Suprapubic skin (tissue), 4 donors: ENCODE measurements around the gene KCTD17. TPM values are rescaled to one million over a fixed set of nuclear protein-coding genes. Genes with fewer than 3 reads are reported as not detected.
"Not testable (repeated sequence)": the region's sequence is repeated elsewhere in the genome, so short reads cannot be mapped to it uniquely, and the experiment has no call there.

Experiments used
- DNase-seq, 2 donors: peaks; one replicate each; pipeline ENCODE4 v3.0.0-alpha.2; 2019; ENCODE audit warnings: low spot score in 2 of 2
- H3K27ac ChIP-seq: fragments of 200-600 bp; sonication (generic); one replicate; pipeline ENCODE4 v1.5.1; 2019
- H3K27me3 ChIP-seq: fragments of 200-600 bp; sonication (generic); one replicate; pipeline ENCODE4 v1.5.1; 2019
- H3K36me3 ChIP-seq: fragments of 200-600 bp; sonication (generic); one replicate; pipeline ENCODE4 v1.5.1; 2019
- H3K4me1 ChIP-seq: fragments of 200-600 bp; sonication (generic); one replicate; pipeline ENCODE4 v1.5.1; 2019
- H3K4me3 ChIP-seq: fragments of 200-600 bp; sonication (generic); one replicate; pipeline ENCODE4 v1.5.1; 2019; ENCODE audit warnings: mild to moderate bottlenecking
- H3K9me3 ChIP-seq: fragments of 200-600 bp; sonication (generic); one replicate; pipeline ENCODE4 v1.5.1; 2019
- EP300 ChIP-seq: sonication (generic); formaldehyde crosslinking; IDR thresholded peaks from one replicate; pipeline ENCODE4 v1.6.1; 2017; ENCODE audit warnings: antibody characterized with exemption
- POLR2A ChIP-seq, 2 donors: fragments of 450-650 bp; IDR thresholded peaks; one replicate each; pipeline ENCODE4 v1.6.1; 2017; ENCODE audit warnings: antibody characterized with exemption in 2 of 2, mild to moderate bottlenecking in 2 of 2, moderate library complexity in 2 of 2
- POLR2AphosphoS5 ChIP-seq, 3 donors: sonication (generic); formaldehyde crosslinking; IDR thresholded peaks; one replicate each; pipeline ENCODE4 v1.6.1; 2017; ENCODE audit warnings: antibody characterized with exemption in 3 of 3
- WGBS: methylation state at CpG from one replicate; pipeline ENCODE4 v1.1.5; 2018; 5-methylcytosine and 5-hydroxymethylcytosine counted together
- total RNA-seq, 4 donors: library from RNA; depleted of rRNA; stranded (reverse); fragments of >200 nt; gene quantifications; one replicate each; pipeline ENCODE4 v1.1.0, GENCODE V29; 2016
- TF ChIP-seq, protein P1 (sequence below), 2 donors: fragments of 200-600 bp in 1 of 2; fragments of 450-650 bp in 1 of 2; sonication (generic) in 1 of 2; IDR thresholded peaks; one replicate each; pipeline ENCODE4 v1.5.1; 2016 to 2019; ENCODE audit warnings: antibody characterized with exemption in 2 of 2, mild to moderate bottlenecking in 1 of 2, moderate library complexity in 1 of 2

The KCTD17 gene
- total RNA-seq, 4 donors from 2014 or later = 25.0 to 67.0 (median 35.7) TPM

DNA sequence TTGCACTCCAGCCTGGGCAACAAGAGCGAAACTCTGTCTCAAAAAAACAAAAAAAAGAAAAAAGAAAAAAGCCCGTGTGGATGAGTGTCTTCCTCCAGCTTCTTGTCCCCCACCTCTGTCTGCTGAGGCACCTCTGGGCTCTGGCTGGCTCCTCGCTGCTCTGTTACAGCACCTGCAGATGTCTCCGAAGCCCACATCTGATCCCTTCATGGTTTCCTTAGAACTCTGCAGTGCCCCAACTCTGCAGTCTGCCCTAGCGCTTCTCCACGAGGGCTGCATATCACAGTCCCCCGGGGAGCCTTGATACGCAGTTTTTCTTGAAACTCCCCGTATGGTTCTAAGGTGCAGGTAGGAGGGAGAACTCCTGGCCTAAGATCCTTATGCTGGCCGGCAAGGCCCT is 15.9 kb downstream of the KCTD17 start:
- TF ChIP-seq POLR2AphosphoS5 (IDR thresholded peaks at IDR 0.05) (no peak), EP300 (no peak)
- peaks cover 39% of the 10 kb centered on the region for H3K27me3 ChIP-seq
- no peak for DNase-seq

DNA sequence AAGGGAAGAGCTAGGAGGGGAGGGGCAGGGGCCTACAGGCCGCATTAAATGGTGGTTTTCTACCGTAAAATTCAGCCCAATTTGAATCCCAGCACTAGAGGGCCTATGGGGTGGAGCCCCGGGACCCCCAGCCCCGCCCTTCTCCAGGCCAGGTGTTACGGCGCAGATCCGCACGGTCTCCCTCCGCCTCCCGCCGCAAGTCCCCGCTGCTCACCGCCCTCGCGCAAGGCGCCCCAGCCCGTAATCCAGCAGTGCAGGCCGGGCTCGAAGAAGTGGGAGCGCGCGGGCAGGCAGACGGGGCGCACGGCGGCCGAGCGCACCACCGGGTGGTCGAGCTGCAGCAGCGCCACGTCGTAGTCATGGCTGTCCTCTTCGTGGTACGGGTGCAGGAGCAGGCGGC is 17.3 kb downstream of the KCTD17 start:
- Histone ChIP-seq H3K36me3 (no peaks in the 10 kb centered on the region), H3K27me3 (peaks cover 41% of the 10 kb centered on the region), H3K4me1 (peaks cover 4% of the 10 kb centered on the region), H3K27ac (no peak overlapping the region), H3K4me3 (no peak overlapping the region), H3K9me3 (no peaks in the 10 kb centered on the region)
- DNase-seq = no peak
- WGBS = no CpG with 5 or more reads among the region's 36 CpGs
- TF ChIP-seq POLR2AphosphoS5 (IDR thresholded peaks at IDR 0.05) (no peak), POLR2A (IDR thresholded peaks at IDR 0.05) (no peak), EP300 (no peak)
- TF ChIP-seq, protein P1, sequence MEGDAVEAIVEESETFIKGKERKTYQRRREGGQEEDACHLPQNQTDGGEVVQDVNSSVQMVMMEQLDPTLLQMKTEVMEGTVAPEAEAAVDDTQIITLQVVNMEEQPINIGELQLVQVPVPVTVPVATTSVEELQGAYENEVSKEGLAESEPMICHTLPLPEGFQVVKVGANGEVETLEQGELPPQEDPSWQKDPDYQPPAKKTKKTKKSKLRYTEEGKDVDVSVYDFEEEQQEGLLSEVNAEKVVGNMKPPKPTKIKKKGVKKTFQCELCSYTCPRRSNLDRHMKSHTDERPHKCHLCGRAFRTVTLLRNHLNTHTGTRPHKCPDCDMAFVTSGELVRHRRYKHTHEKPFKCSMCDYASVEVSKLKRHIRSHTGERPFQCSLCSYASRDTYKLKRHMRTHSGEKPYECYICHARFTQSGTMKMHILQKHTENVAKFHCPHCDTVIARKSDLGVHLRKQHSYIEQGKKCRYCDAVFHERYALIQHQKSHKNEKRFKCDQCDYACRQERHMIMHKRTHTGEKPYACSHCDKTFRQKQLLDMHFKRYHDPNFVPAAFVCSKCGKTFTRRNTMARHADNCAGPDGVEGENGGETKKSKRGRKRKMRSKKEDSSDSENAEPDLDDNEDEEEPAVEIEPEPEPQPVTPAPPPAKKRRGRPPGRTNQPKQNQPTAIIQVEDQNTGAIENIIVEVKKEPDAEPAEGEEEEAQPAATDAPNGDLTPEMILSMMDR (IDR thresholded peaks at IDR 0.05) = no peak

More for the DNA sequence above, 15.9 kb downstream of the KCTD17 start:
- H3K36me3 ChIP-seq = no peaks in the 10 kb centered on the region
- H3K27ac ChIP-seq = no peak overlapping the region
- H3K9me3 ChIP-seq = no peaks in the 10 kb centered on the region
- H3K4me3 ChIP-seq = no peak overlapping the region
- H3K4me1 ChIP-seq = peaks cover 4% of the 10 kb centered on the region
- 77% methylated on average over 10 of the region's 10 CpGs for WGBS

DNA sequence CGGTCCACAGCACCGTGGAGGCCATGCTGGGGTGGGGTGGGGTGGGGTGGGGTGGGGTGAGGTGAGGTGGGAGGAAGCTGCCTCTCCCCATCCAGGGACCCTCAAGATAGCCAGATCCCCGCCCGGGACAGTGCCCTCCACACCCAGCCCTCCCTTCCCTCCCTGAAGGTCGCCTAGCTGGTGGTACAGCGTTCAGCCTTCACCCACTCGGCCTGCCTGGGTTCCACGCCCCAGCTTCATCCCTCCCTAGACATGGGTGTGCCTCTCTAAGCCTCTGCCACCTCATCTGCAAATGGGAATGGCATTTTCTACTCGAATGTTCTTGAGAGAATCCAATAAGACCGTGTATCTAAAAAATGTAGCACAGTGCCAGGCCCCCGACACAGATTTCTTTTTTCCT is 17.8 kb downstream of the KCTD17 start:
- H3K9me3 ChIP-seq = no peaks in the 10 kb centered on the region
- TF ChIP-seq EP300 = no peak
- TF ChIP-seq POLR2AphosphoS5 (IDR thresholded peaks at IDR 0.05) = no peak
- TF ChIP-seq POLR2A (IDR thresholded peaks at IDR 0.05) = no peak
- TF ChIP-seq, protein P1 (IDR thresholded peaks at IDR 0.05) = no peak
- H3K4me1 ChIP-seq = peaks cover 4% of the 10 kb centered on the region
- no peaks in the 10 kb centered on the region for H3K36me3 ChIP-seq
- WGBS = 24% methylated on average over 9 of the region's 11 CpGs
- DNase-seq = no peak
- no peak overlapping the region for H3K4me3 ChIP-seq
- H3K27ac ChIP-seq = no peak overlapping the region
- peaks cover 43% of the 10 kb centered on the region for H3K27me3 ChIP-seq

DNA sequence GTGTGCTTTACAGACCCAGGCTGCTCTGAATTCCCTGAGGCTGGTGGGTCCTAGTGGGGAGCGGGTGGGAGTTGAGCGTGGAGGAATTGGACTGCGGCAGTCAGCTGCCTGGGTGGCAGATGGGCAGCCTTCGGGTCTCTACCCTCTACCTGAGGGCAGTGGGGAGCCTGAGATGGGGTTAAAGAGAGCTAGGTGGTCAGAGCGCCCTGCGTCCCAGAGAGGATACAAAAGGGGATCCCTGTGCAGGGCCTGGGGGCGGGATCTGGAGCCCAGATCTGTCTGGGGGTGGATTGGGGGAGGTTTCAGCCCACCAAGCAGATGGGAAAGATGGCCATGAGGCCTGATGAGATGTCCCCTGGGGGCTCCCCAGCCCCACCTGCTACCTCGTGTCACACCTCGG is 18.2 kb downstream of the KCTD17 start:
- no peaks in the 10 kb centered on the region for H3K9me3 ChIP-seq

DNA sequence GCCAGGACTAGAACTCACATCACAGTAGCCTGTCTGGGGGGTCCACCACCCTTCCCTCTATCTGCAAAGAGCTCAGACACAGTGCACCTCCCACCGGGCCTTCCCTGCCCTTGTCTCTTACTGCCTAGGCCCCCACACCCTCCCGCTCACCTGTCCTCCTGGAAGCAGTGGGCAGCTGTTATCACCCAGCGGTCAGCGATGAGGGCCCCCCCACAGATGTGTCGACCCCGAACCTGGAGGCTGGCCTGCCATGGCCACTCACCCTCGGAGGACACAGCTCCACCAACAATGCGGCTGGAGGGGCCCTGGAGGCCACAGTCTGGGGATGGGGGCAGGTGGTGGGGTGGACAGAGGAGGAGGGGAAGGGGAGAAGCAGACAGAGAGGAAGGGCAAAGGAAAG is 18.8 kb downstream of the KCTD17 start:
- TF ChIP-seq, protein P1 (IDR thresholded peaks at IDR 0.05) = no peak
- TF ChIP-seq EP300 = no peak
- TF ChIP-seq POLR2A (IDR thresholded peaks at IDR 0.05) = no peak
- no peak for TF ChIP-seq POLR2AphosphoS5 (IDR thresholded peaks at IDR 0.05)
- H3K4me1 ChIP-seq = peaks cover 4% of the 10 kb centered on the region
- no peaks in the 10 kb centered on the region for H3K9me3 ChIP-seq
- WGBS = 85% methylated on average over 8 of the region's 8 CpGs
- H3K36me3 ChIP-seq = no peaks in the 10 kb centered on the region
- H3K27me3 ChIP-seq = peaks cover 53% of the 10 kb centered on the region
- H3K27ac ChIP-seq = no peak overlapping the region
- H3K4me3 ChIP-seq = no peak overlapping the region
- DNase-seq = no peak

More for the DNA sequence above, 18.2 kb downstream of the KCTD17 start:
- Histone ChIP-seq H3K4me1 (peaks cover 4% of the 10 kb centered on the region), H3K36me3 (no peaks in the 10 kb centered on the region), H3K4me3 (no peak overlapping the region), H3K27ac (no peak overlapping the region), H3K27me3 (peaks cover 47% of the 10 kb centered on the region)
- DNase-seq = no peak
- TF ChIP-seq EP300 (no peak), POLR2AphosphoS5 (IDR thresholded peaks at IDR 0.05) (no peak), POLR2A (IDR thresholded peaks at IDR 0.05) (no peak)
- TF ChIP-seq, protein P1 (IDR thresholded peaks at IDR 0.05) = no peak
- WGBS = 80% methylated on average over 9 of the region's 9 CpGs

DNA sequence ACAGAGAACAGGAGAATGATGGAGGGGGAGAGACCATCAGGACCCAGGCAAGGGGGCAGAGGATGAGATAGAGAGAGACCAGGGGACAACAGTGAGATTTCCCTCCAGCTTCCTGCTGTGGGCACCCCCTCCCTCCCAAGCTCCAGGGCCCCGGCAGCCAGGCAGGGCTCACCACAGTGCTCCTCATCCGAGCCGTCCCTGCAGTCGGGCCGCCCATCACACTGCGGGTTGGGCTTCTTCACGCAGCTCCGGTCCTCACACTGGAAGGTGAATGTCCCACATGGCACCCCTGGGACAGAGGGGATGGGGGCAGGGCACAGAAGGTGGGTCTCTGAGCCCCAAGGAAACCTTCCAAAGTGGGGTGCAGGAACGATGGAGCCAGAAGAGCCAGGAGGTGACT is 19.2 kb downstream of the KCTD17 start:
- 73% methylated on average over 5 of the region's 9 CpGs for WGBS
- Histone ChIP-seq H3K9me3 (no peaks in the 10 kb centered on the region), H3K4me3 (no peak overlapping the region), H3K27me3 (peaks cover 54% of the 10 kb centered on the region), H3K27ac (no peak overlapping the region), H3K36me3 (no peaks in the 10 kb centered on the region), H3K4me1 (peaks cover 4% of the 10 kb centered on the region)
- TF ChIP-seq, protein P1 (IDR thresholded peaks at IDR 0.05) = no peak
- no peak for TF ChIP-seq POLR2AphosphoS5 (IDR thresholded peaks at IDR 0.05)
- no peak for TF ChIP-seq POLR2A (IDR thresholded peaks at IDR 0.05)
- no peak for TF ChIP-seq EP300
- DNase-seq = no peak

DNA sequence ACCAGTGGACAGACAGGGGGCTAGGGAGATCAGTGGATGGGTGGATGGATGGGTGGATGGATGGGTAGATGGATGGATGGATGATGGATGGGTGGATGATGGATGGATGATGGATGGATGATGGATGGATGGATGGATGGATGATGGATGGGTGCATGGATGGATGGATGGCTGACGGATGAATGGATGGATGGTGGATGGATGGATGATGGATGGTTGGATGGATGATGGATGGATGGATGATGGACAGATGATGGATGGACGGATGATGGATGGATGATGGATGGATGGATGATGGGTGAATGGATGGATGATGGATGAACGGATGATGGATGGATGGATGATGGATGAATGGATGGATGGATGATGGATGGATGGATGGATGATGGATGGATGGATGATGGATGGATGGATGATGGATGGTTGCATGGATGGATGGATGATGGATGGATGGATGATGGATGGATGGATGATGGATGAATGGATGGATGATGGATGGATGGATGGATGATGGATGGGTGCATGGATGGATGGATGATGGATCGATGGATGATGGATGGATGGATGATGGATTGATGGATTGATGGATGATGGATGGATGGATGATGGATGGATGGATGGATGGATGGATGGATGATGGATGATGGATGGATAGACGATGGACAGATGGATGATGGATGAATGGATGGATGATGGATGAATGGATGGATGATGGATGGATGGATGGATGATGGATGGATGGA is 20.5 kb downstream of the KCTD17 start:
- 94% methylated on average over 5 of the region's 5 CpGs for WGBS
- peaks cover 66% of the 10 kb centered on the region for H3K27me3 ChIP-seq
- not testable (repeated sequence) for H3K36me3 ChIP-seq, DNase-seq, H3K4me3 ChIP-seq, H3K27ac ChIP-seq, H3K4me1 ChIP-seq, H3K9me3 ChIP-seq
